ENCODE results near the gene UBTD1. TPM values are rescaled to one million over a fixed set of nuclear protein-coding genes. Genes with fewer than 3 reads are reported as not detected.

The UBTD1 gene
- total and polyA plus RNA-seq, 7 experiments from 2014 or later, result 0.94 to 4.2 (median 2.1) TPM

- Mint-ChIP-seq H3K36me3 (no peaks in the 10 kb centered on the region), H3K9me3 (no peaks in the 10 kb centered on the region), H3K4me1 (no peaks in the 10 kb centered on the region), H3K27me3 (no peaks in the 10 kb centered on the region), H3K27ac (no peak overlapping the region), H3K4me3 (no peak overlapping the region)
- H3K27ac ChIP-seq (ENCODE audit: low read depth, low read length), result no peak overlapping the region
- intact Hi-C loops (cut with micrococcal nuclease), result no loop called here
- no peaks in the 10 kb centered on the region for H3K36me3 ChIP-seq (ENCODE audit: control insufficient read depth in 2 of 3, insufficient read depth in 3 of 3, low read length in 3 of 3)
- ATAC-seq (no peak), DNase-seq (no peak)
- ChIA-PET POLR2A (no interaction called here), CTCF (no interaction called here)
- no peaks in the 10 kb centered on the region for H3K4me1 ChIP-seq (ENCODE audit: control insufficient read depth in 2 of 2, insufficient read depth in 2 of 2, low read length in 2 of 2)
- no peaks in the 10 kb centered on the region for H3K27me3 ChIP-seq (ENCODE audit: control insufficient read depth in 2 of 2, insufficient read depth in 2 of 2, low read length in 2 of 2)
- no peaks in the 10 kb centered on the region for H3K9me3 ChIP-seq (ENCODE audit: control insufficient read depth in 2 of 3, low read length in 3 of 3)
- no peak overlapping the region for H3K4me3 ChIP-seq (ENCODE audit: low read length)
These were observed 99.9 kb downstream of the UBTD1 start for GRCh38 chr10:97598407-97599271.

- Mint-ChIP-seq H3K36me3 (no peaks in the 10 kb centered on the region), H3K27ac (no peak overlapping the region), H3K4me1 (no peaks in the 10 kb centered on the region), H3K4me3 (no peak overlapping the region), H3K9me3 (no peaks in the 10 kb centered on the region), H3K27me3 (no peaks in the 10 kb centered on the region)
- Histone ChIP-seq H3K4me1 (ENCODE audit: control insufficient read depth in 2 of 2, insufficient read depth in 2 of 2, low read length in 2 of 2) (no peaks in the 10 kb centered on the region), H3K9me3 (ENCODE audit: control insufficient read depth in 2 of 3, low read length in 3 of 3) (no peaks in the 10 kb centered on the region), H3K27me3 (ENCODE audit: control insufficient read depth in 2 of 2, insufficient read depth in 2 of 2, low read length in 2 of 2) (no peaks in the 10 kb centered on the region), H3K27ac (ENCODE audit: low read depth, low read length) (no peak overlapping the region), H3K4me3 (ENCODE audit: low read length) (no peak overlapping the region), H3K36me3 (ENCODE audit: control insufficient read depth in 2 of 3, insufficient read depth in 3 of 3, low read length in 3 of 3) (no peaks in the 10 kb centered on the region)
- intact Hi-C loops (cut with micrococcal nuclease), result no loop called here
- ChIA-PET POLR2A (no interaction called here), CTCF (no interaction called here)
- ATAC-seq (no peak), DNase-seq (no peak)
These were observed 100.5 kb downstream of the UBTD1 start for GRCh38 chr10:97599272-97599619.

GRCh38 chr10:97600616-97601015 lies 101.9 kb downstream of the UBTD1 start:
- DNase-seq, result no peak
- Histone ChIP-seq H3K4me1 (ENCODE audit: control insufficient read depth in 2 of 2, insufficient read depth in 2 of 2, low read length in 2 of 2) (no peaks in the 10 kb centered on the region), H3K4me3 (ENCODE audit: low read length) (no peak overlapping the region), H3K27me3 (ENCODE audit: control insufficient read depth in 2 of 2, insufficient read depth in 2 of 2, low read length in 2 of 2) (no peaks in the 10 kb centered on the region), H3K36me3 (ENCODE audit: control insufficient read depth in 2 of 3, insufficient read depth in 3 of 3, low read length in 3 of 3) (no peaks in the 10 kb centered on the region), H3K9me3 (ENCODE audit: control insufficient read depth in 2 of 3, low read length in 3 of 3) (no peaks in the 10 kb centered on the region), H3K27ac (ENCODE audit: low read depth, low read length) (no peak overlapping the region)
- ChIA-PET CTCF (no interaction called here), POLR2A (no interaction called here)
- Mint-ChIP-seq H3K36me3 (no peaks in the 10 kb centered on the region), H3K27ac (no peak overlapping the region), H3K27me3 (peaks cover 0 to under 1% (median 0%) of the 10 kb centered on the region in 5 donors), H3K4me3 (no peak overlapping the region), H3K9me3 (no peaks in the 10 kb centered on the region), H3K4me1 (no peaks in the 10 kb centered on the region)
- no peak for ATAC-seq
- intact Hi-C loops (cut with micrococcal nuclease), result no loop called here

GRCh38 chr10:97601268-97602215 lies 102.8 kb downstream of the UBTD1 start:
- Histone ChIP-seq H3K4me3 (ENCODE audit: low read length) (no peak overlapping the region), H3K9me3 (ENCODE audit: control insufficient read depth in 2 of 3, low read length in 3 of 3) (no peaks in the 10 kb centered on the region), H3K27ac (ENCODE audit: low read depth, low read length) (no peak overlapping the region), H3K27me3 (ENCODE audit: control insufficient read depth in 2 of 2, insufficient read depth in 2 of 2, low read length in 2 of 2) (no peaks in the 10 kb centered on the region), H3K36me3 (ENCODE audit: control insufficient read depth in 2 of 3, insufficient read depth in 3 of 3, low read length in 3 of 3) (no peaks in the 10 kb centered on the region), H3K4me1 (ENCODE audit: control insufficient read depth in 2 of 2, insufficient read depth in 2 of 2, low read length in 2 of 2) (no peaks in the 10 kb centered on the region)
- peaks cover 0 to 5% (median 2%) of the 10 kb centered on the region in 5 donors for H3K27me3 Mint-ChIP-seq
- intact Hi-C loops (cut with micrococcal nuclease), result no loop called here
- ChIA-PET CTCF (no interaction called here), POLR2A (no interaction called here)
- no peak overlapping the region for H3K27ac Mint-ChIP-seq
- ATAC-seq (no peak), DNase-seq (no peak)
- H3K4me3 Mint-ChIP-seq, result no peak overlapping the region
- H3K9me3 Mint-ChIP-seq, result no peaks in the 10 kb centered on the region
- no peaks in the 10 kb centered on the region for H3K36me3 Mint-ChIP-seq
- H3K4me1 Mint-ChIP-seq, result no peaks in the 10 kb centered on the region

- CTCF ChIA-PET, result no interaction called here
- intact Hi-C loops (cut with micrococcal nuclease), result no loop called here
- DNase-seq (no peak), ATAC-seq (no peak)
- no peak overlapping the region for H3K4me3 Mint-ChIP-seq
- H3K36me3 ChIP-seq (ENCODE audit: control insufficient read depth in 2 of 3, insufficient read depth in 3 of 3, low read length in 3 of 3), result no peaks in the 10 kb centered on the region
- H3K4me1 Mint-ChIP-seq, result no peaks in the 10 kb centered on the region
- no peak overlapping the region for H3K27ac ChIP-seq (ENCODE audit: low read depth, low read length)
- peaks cover 0 to 8% (median 4%) of the 10 kb centered on the region in 5 donors for H3K27me3 Mint-ChIP-seq
- POLR2A ChIA-PET, result no interaction called here
- H3K4me1 ChIP-seq (ENCODE audit: control insufficient read depth in 2 of 2, insufficient read depth in 2 of 2, low read length in 2 of 2), result no peaks in the 10 kb centered on the region
- H3K4me3 ChIP-seq (ENCODE audit: low read length), result no peak overlapping the region
- H3K27me3 ChIP-seq (ENCODE audit: control insufficient read depth in 2 of 2, insufficient read depth in 2 of 2, low read length in 2 of 2), result no peaks in the 10 kb centered on the region
- H3K27ac Mint-ChIP-seq, result no peak overlapping the region
- H3K9me3 Mint-ChIP-seq, result no peaks in the 10 kb centered on the region
- H3K9me3 ChIP-seq (ENCODE audit: control insufficient read depth in 2 of 3, low read length in 3 of 3), result no peaks in the 10 kb centered on the region
- no peaks in the 10 kb centered on the region for H3K36me3 Mint-ChIP-seq
These were observed 108.4 kb downstream of the UBTD1 start for GRCh38 chr10:97607095-97607636.

- DNase-seq, result no peak
- ChIA-PET POLR2A (interaction anchor here (0.7 kb wide), 1 partner anchor 1322 kb away, joined by 3 read pairs; no protein-coding TSS in a partner anchor), CTCF (no interaction called here)
- H3K9me3 Mint-ChIP-seq, result no peaks in the 10 kb centered on the region
- ATAC-seq, result no peak
- Histone ChIP-seq H3K27me3 (ENCODE audit: control insufficient read depth in 2 of 2, insufficient read depth in 2 of 2, low read length in 2 of 2) (no peaks in the 10 kb centered on the region), H3K36me3 (ENCODE audit: control insufficient read depth in 2 of 3, insufficient read depth in 3 of 3, low read length in 3 of 3) (no peaks in the 10 kb centered on the region), H3K4me3 (ENCODE audit: low read length) (no peak overlapping the region), H3K4me1 (ENCODE audit: control insufficient read depth in 2 of 2, insufficient read depth in 2 of 2, low read length in 2 of 2) (no peaks in the 10 kb centered on the region), H3K9me3 (ENCODE audit: control insufficient read depth in 2 of 3, low read length in 3 of 3) (no peaks in the 10 kb centered on the region), H3K27ac (ENCODE audit: low read depth, low read length) (no peak overlapping the region)
- intact Hi-C loops (cut with micrococcal nuclease), result no loop called here
- H3K27ac Mint-ChIP-seq, result no peak overlapping the region
- H3K36me3 Mint-ChIP-seq, result no peaks in the 10 kb centered on the region
- H3K4me1 Mint-ChIP-seq, result peaks cover 0 to 1% (median 0%) of the 10 kb centered on the region in 7 donors
- no peak overlapping the region for H3K4me3 Mint-ChIP-seq
- peaks cover 0 to 8% (median 4%) of the 10 kb centered on the region in 5 donors for H3K27me3 Mint-ChIP-seq
These were observed 110.4 kb downstream of the UBTD1 start for GRCh38 chr10:97608991-97609561.
